ENCODE data around the gene MED14. TPM values are rescaled to one million over a fixed set of nuclear protein-coding genes. Genes with fewer than 3 reads are reported as not detected.

The MED14 gene
- total RNA-seq, 2 donors from 2014 or later, result 16.1 to 22.1 TPM

- DNase-seq (ENCODE audit: low spot score), result no peak
- no peaks in the 10 kb centered on the region for H3K9me3 ChIP-seq
- no peaks in the 10 kb centered on the region for H3K27me3 ChIP-seq
- H3K36me3 ChIP-seq, result no peaks in the 10 kb centered on the region
- no peaks in the 10 kb centered on the region for H3K4me1 ChIP-seq
- no peak overlapping the region for H3K27ac ChIP-seq
- H3K4me3 ChIP-seq, result no peak overlapping the region
- TF ChIP-seq CTCF (IDR thresholded peaks at IDR 0.05), result no peak
Observed at GRCh38 chrX:40607381-40607780, 128.0 kb downstream of the MED14 start.

- Histone ChIP-seq H3K9me3 (no peaks in the 10 kb centered on the region), H3K4me3 (no peak overlapping the region), H3K27me3 (no peaks in the 10 kb centered on the region), H3K4me1 (no peaks in the 10 kb centered on the region), H3K27ac (no peak overlapping the region), H3K36me3 (peaks cover 6% of the 10 kb centered on the region)
- TF ChIP-seq CTCF (IDR thresholded peaks at IDR 0.05), result no peak
- no peak for DNase-seq (ENCODE audit: low spot score)
Observed at GRCh38 chrX:40603446-40603845, 131.9 kb downstream of the MED14 start.

Other genes with a start within 250 kb of the MED14 start
- 10 to 100 TPM; 50.9 to 52.8 TPM for gene ATP6AP2, start 154.6 kb downstream of the MED14 start, total RNA-seq
- not detected for gene MPC1L, start 112.1 kb downstream of the MED14 start, total RNA-seq
- gene CXorf38, start 88.0 kb downstream of the MED14 start, total RNA-seq, result 1 to 10 TPM; 8.2 to 9.1 TPM